ENCODE results near the gene ZBTB46. TPM values are rescaled to one million over a fixed set of nuclear protein-coding genes. Genes with fewer than 3 reads are reported as not detected.
"Not testable (repeated sequence)": the region's sequence is repeated elsewhere in the genome, so short reads cannot be mapped to it uniquely, and the experiment has no call there.

ZBTB46 gene
- total RNA-seq, 2 donors from 2014 or later, result 0.39 to 1.2 TPM

- DNase-seq (ENCODE audit: low spot score in 2 of 2) (no peak), ATAC-seq (no peak)
- H3K9me3 Mint-ChIP-seq, result no peaks in the 10 kb centered on the region
- H3K27ac Mint-ChIP-seq, result peak within 1 kb of the TSS in 1 of 2 donors; percentile 84
- H3K36me3 Mint-ChIP-seq, result peaks cover 20 to 23% of the 10 kb centered on the region in 2 donors
Measured at GRCh38 chr20:63861365-63861934, 30.4 kb upstream of the ZBTB46 start, which contains the start of gene ABHD16B. Gene ABHD16B (plus strand): TSS chr20:63861498. CDS start chr20:63861541, 43 bp downstream.

DNA sequence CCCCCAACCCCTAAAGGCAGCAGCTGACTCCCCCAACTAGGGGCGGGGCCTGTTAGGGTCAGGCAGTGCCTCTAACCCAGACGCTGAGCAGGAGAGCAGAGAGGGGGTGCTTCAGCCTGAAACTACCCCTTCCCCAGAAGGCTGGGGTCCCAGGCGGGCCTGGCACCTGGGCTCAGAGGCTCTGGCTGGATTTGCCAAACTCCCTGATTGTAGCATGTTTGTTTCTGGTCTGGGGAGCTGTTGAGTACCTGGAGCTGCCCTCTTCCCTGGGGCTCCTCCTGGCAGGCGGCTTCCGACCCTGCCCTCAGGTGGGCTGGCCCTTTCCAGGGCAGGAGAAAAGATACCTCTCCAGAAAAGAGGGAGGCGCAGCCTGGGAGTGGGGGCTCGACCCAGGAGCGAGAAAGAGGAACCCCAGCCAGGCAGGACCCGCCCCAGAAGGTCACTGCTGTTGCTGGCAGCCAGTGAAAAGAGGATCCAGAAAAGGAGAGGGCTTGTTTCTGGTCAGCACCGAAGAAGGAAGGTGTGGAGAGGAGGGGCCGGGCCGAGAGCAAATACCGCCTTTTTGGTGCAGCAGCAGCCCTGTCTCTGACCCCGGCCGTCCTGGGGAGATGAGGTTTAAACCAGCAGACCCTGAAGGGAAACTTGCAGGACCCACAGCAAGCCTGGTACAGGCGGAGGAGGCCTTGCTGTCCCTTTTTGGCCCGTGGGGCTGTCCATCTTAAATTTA, 29.4 kb upstream of the ZBTB46 start:
- Mint-ChIP-seq H3K9me3 (no peaks in the 10 kb centered on the region), H3K27ac (peak overlapping the region in 1 of 2 donors; percentile 84), H3K36me3 (peaks cover 12 to 16% of the 10 kb centered on the region in 2 donors)
- DNase-seq (ENCODE audit: low spot score in 2 of 2) (no peak), ATAC-seq (no peak)

DNA sequence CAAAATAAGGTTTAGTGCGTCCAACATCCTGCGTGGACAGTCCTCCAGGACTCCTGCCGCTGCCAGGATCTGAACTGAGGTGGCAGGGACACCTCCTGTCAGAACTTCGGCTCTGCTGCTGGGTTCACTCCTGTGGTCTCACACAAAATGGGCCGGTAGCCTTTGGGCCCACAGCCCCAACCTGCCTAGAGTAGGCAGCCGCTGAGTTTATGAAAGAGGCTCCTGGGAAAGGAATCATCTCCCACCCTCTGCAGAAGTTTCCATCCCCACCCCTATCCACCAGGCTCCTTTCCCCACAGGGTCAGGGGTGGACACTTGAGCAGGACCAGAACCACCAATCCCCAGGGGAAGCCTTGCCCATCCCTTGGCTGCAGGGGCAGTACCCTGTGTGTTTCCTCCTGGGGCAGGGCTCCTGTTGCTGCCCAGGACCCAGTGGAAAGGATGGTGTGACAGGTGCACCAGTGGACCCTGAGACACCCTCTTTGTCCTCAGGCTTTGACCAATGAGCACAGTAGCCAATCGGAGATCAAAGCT, 28.2 kb upstream of the ZBTB46 start:
- H3K27ac Mint-ChIP-seq, result peak overlapping the region in 1 of 2 donors; percentile 82

DNA sequence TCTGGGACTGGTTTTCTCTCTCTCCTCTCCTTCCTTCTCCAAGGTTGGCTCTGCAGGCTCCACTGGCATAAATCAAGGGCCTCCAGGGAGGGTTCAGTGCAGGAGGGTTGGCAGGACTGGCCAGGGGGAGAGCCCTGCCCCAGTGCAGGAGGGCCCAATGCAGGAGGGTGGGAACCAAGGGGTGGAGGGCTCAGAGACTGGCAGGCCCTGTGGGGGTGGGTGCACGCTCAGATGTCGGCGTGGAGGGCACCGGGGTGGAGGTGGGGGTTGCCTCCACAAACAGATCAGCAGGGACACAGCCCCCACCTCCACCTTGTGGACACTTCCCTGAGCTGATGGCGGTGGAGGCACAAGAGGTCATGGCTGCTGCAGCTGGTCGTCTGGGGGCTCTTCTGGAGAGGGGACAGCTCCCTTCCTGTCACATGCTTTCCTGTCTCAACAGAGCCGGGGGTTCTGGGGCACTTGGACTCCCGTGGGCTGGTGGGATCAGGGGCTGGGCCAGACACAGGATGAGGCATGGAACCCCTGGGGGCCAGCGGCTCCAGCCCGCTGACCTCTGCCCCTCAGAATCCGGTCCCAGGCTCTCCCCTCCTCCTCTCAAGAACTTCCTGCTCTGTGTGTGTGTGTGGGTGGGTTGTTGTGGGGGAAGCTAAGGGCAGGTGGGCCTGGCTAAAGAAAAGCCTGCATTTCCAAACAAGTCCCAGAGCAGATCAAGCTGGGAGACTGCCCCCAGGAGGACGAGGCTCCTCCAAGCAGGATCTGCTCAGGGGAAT, 27.5 kb upstream of the ZBTB46 start:
- DNase-seq (ENCODE audit: low spot score in 2 of 2), result no peak
- Mint-ChIP-seq H3K27ac (peak overlapping the region in 1 of 2 donors; percentile 82), H3K36me3 (peaks cover 7% of the 10 kb centered on the region in 2 donors), H3K9me3 (no peaks in the 10 kb centered on the region)
- no peak for ATAC-seq

More for the DNA sequence above, 28.2 kb upstream of the ZBTB46 start:
- H3K36me3 Mint-ChIP-seq, result peaks cover 10 to 13% of the 10 kb centered on the region in 2 donors
- no peak for ATAC-seq
- no peak for DNase-seq (ENCODE audit: low spot score in 2 of 2)
- H3K9me3 Mint-ChIP-seq, result no peaks in the 10 kb centered on the region

- ATAC-seq (no peak), DNase-seq (ENCODE audit: low spot score in 2 of 2) (no peak)
- Mint-ChIP-seq H3K36me3 (no peaks in the 10 kb centered on the region), H3K27ac (no peak overlapping the region), H3K9me3 (no peaks in the 10 kb centered on the region)
Measured at GRCh38 chr20:63857764-63858392, 26.8 kb upstream of the ZBTB46 start.

GRCh38 chr20:63856098-63856511, 25.0 kb upstream of the ZBTB46 start:
- H3K36me3 Mint-ChIP-seq, result no peaks in the 10 kb centered on the region
- DNase-seq (ENCODE audit: low spot score in 2 of 2) (no peak), ATAC-seq (no peak)
- no peaks in the 10 kb centered on the region for H3K9me3 Mint-ChIP-seq
- no peak overlapping the region for H3K27ac Mint-ChIP-seq

DNA sequence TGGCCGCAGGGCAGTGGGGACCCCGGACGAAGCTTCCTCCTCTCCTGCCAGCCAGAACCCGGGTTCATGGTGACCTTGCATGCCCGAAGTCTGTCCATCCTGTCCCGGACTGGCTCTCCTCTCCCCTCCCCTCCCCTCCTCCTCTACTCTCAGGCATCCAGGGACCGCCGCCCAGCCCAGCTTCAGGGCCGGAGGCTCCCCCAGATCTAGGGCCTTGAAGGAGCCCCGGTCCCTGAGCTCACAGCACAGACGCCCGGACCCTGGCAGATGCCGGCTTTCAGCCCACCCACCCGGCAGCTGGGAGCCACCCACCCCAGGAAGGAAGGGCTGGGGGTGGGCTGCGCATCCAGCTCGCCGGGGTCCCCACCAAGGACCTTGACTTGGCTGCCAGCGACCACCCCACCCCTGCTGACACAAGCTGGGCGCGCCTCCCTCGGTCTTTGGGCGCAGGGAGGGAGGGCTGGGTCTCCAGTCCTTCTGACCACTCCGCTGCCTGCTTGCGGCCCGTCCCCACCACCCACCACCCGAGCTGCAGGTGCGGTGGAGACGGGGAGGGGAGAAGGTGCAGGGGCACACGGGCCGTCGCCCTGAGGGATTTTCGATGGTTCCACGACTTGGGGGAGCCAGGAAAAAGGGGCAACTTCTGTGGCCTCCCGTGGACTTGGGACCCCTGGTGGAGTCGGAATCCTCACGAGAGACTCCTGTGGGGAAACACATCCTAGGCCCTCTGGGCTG, 24.5 kb upstream of the ZBTB46 start:
- DNase-seq (ENCODE audit: low spot score in 2 of 2), result no peak
- H3K9me3 Mint-ChIP-seq, result no peaks in the 10 kb centered on the region
- no peaks in the 10 kb centered on the region for H3K36me3 Mint-ChIP-seq
- H3K27ac Mint-ChIP-seq, result no peak overlapping the region
- ATAC-seq, result no peak

DNA sequence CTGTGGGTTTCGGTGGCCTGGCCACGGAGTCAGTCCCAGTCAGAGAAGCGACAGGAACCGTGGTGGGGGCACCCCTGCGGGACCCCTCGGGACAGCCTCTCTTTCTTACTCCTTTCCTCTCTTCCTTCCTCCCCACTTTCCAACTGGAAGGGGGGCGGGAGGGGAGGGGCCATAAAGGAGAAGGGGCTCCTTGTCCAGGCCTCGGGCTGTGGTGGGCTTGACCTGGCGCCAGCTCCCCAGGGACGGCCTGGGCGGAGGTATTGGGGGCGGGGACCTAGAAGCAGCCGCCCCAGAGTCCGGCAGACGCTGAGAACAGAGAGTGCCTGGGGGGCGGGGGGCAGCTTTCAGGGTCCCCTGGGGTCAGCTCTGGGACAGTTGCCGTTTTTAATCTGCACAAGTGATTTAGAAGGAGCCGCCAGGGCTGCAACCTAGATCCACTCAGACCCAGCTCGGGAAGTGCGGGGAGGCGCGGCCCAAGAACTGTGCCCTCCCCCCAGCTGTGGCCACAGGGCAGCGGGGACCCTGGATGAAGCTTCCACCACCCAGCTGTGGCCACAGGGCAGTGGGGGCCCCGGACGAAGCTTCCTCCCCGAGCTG, 23.8 kb upstream of the ZBTB46 start:
- no peak for DNase-seq (ENCODE audit: low spot score in 2 of 2)
- Mint-ChIP-seq H3K27ac (no peak overlapping the region), H3K36me3 (no peaks in the 10 kb centered on the region), H3K9me3 (no peaks in the 10 kb centered on the region)
- ATAC-seq, result no peak

DNA sequence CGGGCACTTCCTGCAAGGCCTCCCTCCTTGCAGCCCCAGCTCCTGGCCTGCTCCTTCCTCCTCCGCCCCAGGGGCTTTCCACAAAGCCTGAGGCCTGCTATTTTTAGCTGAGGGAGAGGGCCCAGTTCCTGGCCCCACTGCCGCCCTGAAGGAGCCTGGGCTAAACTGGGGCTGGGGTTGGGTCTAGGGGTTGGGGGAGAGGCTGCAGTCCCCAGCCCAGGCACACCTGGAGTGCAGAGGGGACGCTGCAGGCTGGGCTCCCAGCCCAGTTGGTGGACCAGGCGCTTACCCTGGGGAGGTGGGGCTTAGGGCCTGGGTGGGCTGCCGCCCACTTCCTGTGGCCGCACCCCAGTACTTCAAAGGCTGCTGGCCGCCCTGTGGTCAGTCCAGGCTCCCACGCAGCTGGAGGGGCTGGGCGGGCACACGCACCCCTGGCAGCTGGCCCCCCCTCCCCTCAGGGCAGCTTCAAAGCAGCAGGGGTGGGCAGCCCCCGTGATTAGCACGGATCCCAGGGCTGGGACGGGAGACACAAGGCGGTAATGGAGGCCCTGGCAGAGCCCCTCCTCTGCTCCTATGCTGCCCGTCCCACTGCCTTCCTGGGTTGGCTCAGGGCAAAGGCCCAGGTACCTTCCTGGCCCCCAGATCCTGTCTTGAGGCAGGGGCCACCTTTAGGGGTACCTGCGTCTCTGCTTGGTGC, 23.2 kb upstream of the ZBTB46 start:
- H3K36me3 Mint-ChIP-seq, result no peaks in the 10 kb centered on the region
- H3K27ac Mint-ChIP-seq, result no peak overlapping the region
- DNase-seq (ENCODE audit: low spot score in 2 of 2), result no peak
- ATAC-seq, result no peak
- no peaks in the 10 kb centered on the region for H3K9me3 Mint-ChIP-seq

GRCh38 chr20:63853733-63854068, 22.6 kb upstream of the ZBTB46 start:
- H3K36me3 Mint-ChIP-seq; H3K27ac Mint-ChIP-seq; DNase-seq (ENCODE audit: low spot score in 2 of 2); ATAC-seq; H3K9me3 Mint-ChIP-seq: not testable (repeated sequence)

DNA sequence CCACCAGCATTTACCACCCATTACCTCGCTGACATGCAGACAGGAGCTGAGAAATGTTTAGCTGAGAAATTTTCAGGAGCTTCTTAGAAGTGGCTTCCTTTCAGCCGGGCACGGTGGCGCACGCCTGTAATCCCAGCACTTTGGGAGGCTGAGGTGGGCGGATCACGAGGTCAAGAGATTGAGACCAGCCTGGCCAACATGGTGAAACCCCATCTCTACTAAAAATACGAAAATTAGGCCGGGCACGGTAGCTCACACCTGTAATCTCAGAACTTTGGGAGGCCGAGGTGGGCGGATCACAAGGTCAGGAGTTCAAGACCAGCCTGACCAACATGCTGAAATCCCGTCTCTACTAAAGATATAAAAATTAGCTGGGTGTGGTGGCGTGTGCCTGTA, 20.5 kb upstream of the ZBTB46 start:
- H3K36me3 Mint-ChIP-seq; H3K27ac Mint-ChIP-seq; ATAC-seq; H3K9me3 Mint-ChIP-seq; DNase-seq (ENCODE audit: low spot score in 2 of 2): not testable (repeated sequence)

DNA sequence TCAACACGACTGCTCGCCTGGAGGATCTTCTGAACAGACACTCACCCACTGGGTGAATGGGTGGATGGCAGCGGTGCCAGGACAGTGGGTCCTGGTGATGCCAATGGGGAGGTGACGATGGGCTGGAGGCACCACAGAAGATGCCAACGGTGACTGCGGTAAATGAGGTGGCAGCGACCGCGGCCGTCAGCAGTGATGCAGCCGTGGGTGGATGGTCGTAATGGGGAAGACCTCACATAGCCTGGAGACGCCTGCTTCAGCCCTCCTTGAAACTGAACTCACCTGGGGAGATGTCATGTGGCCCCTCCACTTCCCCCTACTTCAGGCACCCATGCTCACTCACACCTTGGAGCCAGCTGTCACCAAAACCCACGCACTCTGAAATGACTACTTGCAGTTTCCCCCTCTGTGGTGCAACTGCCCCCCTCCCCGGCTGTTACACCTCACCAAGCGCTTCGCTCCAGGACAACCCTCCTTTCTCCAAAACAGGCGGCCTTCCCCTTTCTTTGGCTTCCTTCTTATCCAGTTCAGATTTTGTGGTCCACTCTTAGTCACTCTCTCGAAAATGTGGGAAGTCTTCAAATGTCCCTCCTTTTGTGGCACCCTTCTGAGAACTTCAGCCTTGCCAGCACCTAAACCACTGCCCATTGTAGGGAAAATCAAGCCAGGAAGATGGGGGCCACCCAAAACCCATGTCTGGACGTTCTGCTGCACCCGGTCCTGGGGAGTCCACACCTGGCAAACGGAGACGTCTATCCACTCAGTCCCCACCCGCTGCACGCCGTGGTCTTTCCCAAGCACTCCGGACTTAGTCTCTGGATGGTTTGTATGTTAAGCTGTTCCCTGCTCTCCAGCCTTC, 19.9 kb upstream of the ZBTB46 start:
- no peaks in the 10 kb centered on the region for H3K36me3 Mint-ChIP-seq
- H3K27ac Mint-ChIP-seq, result no peak overlapping the region
- no peaks in the 10 kb centered on the region for H3K9me3 Mint-ChIP-seq
- peak; percentile 55 to 75 for DNase-seq (ENCODE audit: low spot score in 2 of 2)
- ATAC-seq, result peak; percentile 90 to 96

- no peak overlapping the region for H3K27ac Mint-ChIP-seq
- ATAC-seq (no peak), DNase-seq (ENCODE audit: low spot score in 2 of 2) (no peak)
- H3K9me3 Mint-ChIP-seq, result no peaks in the 10 kb centered on the region
- H3K36me3 Mint-ChIP-seq, result no peaks in the 10 kb centered on the region
Measured at GRCh38 chr20:63848003-63848911, 17.2 kb upstream of the ZBTB46 start.
